K562 treated with DMSO at 1 percent for 4 hours (cell line): ENCODE measurements around the gene ALG12. TPM values are rescaled to one million over a fixed set of nuclear protein-coding genes. Genes with fewer than 3 reads are reported as not detected.

Experiments
- total RNA-seq: library from RNA; unstranded; fragments of 300-600 nt; gene quantifications from 2 replicates; pipeline ENCODE4 v1.2.3, GENCODE V29; 2022; ENCODE audit not compliant: insufficient read depth

Gene ALG12
- total RNA-seq = 9.7 and 13.0 TPM in 2 replicates

DNA sequence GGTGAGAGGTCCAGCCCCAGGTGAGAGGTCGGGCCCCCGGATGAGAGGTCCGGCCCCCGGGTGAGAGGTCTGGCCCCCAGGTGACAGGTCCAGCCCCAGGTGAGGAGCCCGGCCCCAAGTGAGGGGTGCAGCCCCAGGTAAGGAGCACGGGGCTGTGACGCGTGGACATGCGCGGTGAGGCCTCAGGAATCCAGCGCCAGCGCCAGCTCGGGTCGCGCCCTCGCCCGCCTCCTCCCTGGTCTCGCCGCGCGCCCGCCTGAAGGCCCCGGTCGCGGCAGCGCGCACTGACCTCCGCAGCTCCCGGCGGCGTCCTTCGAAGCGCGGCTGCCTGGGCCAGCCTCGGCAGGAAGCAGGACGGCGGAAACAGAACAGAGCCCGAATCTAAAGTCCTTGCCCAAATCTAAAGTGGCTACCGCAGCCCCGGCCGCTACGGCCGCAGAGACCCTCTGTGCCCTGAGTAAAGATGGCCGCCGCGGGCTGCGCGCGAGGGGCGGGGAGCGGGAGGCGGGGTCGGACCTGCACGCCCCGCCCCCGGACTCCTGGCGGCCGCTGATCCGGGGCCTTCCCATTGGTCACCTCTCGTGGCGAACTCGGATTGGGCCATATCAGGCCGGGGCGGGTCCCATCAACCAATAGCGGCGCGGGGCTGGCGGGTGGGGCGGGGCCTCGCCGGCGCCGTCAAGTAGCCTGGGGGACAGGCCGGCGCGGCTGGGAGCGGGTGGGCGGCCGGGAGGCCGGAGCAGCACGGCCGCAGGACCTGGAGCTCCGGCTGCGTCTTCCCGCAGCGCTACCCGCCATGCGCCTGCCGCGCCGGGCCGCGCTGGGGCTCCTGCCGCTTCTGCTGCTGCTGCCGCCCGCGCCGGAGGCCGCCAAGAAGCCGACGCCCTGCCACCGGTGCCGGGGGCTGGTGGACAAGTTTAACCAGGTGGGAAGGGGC, at the start of gene ALG12, which contains the start of gene CRELD2:
ALG12 (minus strand) TSS at position 465 of the 937 bp plus-strand sequence. CDS start 4,673 bp downstream, outside the sequence.
CRELD2 (plus strand) TSS at position 661 of the 937 bp plus-strand sequence; CDS start at position 797, 136 bp downstream.

DNA sequence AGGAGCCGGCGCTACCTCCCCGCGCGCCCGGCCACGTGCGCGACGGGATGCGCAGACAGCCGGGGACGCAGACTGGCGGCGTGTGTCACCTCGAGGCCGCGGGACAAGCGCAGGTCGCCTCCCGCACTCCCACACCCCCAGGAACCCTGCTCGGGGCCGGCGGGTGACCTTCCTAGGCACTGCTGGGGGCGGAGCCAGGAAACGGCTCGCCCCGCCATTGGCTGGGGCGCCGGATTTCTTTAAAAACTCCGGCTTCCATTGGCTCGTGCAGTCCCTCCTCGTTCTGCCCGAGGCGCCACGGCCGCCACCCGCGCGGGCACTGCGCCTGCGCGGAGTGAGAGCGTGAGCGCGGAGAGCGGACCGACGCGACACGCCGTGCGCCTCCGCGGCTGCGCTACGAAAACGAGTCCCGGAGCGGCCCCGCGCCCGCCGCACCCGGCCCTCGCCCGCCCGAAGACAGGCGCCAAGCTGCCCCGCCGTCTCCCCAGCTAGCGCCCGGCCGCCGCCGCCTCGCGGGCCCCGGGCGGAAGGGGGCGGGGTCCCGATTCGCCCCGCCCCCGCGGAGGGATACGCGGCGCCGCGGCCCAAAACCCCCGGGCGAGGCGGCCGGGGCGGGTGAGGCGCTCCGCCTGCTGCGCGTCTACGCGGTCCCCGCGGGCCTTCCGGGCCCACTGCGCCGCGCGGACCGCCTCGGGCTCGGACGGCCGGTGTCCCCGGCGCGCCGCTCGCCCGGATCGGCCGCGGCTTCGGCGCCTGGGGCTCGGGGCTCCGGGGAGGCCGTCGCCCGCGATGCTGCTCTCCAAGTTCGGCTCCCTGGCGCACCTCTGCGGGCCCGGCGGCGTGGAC, 42.1 kb upstream of the ALG12 start, which contains the start of gene PIM3:
PIM3 (plus strand) TSS at position 614 of the 846 bp plus-strand sequence; CDS start at position 790, 176 bp downstream.

DNA sequence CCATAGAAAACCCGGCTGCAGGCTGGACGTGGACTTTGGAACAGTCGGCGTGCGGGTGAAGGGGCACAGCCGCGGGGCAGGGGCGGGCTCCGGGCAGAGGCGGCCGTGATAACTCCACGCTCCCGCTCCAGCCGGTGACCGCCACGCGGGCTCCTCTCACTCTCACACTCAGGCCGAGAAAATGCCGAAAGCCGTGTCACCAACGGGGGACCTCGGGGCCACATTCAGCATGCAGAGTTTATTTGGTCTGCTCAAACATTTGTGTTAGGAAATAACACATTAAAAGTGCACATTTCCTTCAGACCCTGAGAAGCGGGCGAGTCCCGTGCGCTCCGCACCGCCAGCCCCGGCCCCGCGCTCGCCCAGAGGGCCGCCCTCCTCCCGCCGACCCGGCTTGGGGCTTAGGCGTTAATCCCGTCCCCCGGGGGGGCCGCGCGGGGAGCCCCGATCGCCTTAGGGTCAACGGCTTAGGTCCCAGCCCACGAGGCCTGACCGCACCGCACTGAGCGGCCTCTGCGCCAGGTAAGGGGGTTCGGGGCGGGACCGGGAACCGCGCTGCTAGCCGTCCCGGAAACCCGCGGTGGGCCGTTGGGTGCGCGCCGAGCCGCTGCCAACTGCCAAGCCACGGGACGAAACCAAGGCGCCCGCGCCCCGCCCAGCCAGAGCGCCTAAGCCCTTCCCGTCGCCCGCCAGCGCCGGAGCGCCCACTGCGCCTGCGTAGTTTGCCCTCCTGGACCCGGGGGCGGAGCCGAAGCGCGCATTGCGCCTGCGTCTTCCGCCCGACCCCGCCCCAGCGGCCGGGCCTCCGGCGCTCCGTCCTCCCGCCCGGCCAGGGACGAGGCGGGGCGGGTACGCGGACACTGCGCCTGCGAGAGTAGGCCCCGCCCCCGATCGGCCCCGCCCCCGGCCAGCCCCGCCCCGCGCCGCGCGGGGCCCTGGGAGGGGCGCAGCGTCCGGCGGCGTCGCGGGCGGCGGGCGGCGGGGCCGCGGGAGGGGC, 65.0 kb downstream of the ALG12 start, which contains the start of gene ZBED4:
ZBED4 (plus strand) TSS at position 947 of the 997 bp plus-strand sequence. CDS start 29,819 bp downstream, outside the sequence.

Other genes with a start within 250 kb of the ALG12 start
- 12.5 and 13.0 TPM in 2 replicates for gene BRD1, start 90.6 kb downstream of the ALG12 start, total RNA-seq
- 8.3 and 10.0 TPM in 2 replicates for gene ZBED4, start 64.6 kb downstream of the ALG12 start, total RNA-seq
- gene CRELD2, start 196 bp upstream of the ALG12 start, total RNA-seq = 21.8 and 30.0 TPM in 2 replicates
- gene PIM3, start 42.3 kb upstream of the ALG12 start, total RNA-seq = 84.8 and 88.5 TPM in 2 replicates
- not detected in 2 replicates for gene IL17REL, start 94.3 kb upstream of the ALG12 start, total RNA-seq
- gene TTLL8, start 139.9 kb upstream of the ALG12 start, total RNA-seq = not detected in 2 replicates
- gene MLC1, start 167.0 kb upstream of the ALG12 start, total RNA-seq = 1.5 and 5.6 TPM in 2 replicates
- gene MOV10L1, start 171.6 kb upstream of the ALG12 start, total RNA-seq = 0.66 and 0.81 TPM in 2 replicates